ENCODE measurements around the gene ANGEL1.

DNA sequence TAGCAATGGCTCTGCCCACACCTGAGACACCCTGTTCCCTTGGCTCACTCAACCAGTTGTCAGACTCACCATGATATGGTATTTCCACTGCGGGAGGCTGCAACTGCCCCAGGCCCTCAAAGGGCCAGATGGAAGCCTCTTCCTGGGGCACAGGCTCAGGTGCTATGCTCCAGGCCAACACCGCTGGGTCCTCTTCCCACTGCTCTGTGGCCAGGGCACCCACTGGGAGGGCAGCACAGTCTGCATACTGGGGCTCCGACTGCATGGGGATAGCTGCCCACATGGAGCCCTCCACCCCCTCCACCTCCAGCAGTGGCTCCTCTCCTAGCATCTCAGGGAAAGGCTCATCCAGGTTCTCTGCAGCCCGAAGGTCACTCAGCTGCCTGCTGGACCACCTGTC is 3.7 kb downstream of the ANGEL1 start:
- TF ChIP-seq, protein P1, sequence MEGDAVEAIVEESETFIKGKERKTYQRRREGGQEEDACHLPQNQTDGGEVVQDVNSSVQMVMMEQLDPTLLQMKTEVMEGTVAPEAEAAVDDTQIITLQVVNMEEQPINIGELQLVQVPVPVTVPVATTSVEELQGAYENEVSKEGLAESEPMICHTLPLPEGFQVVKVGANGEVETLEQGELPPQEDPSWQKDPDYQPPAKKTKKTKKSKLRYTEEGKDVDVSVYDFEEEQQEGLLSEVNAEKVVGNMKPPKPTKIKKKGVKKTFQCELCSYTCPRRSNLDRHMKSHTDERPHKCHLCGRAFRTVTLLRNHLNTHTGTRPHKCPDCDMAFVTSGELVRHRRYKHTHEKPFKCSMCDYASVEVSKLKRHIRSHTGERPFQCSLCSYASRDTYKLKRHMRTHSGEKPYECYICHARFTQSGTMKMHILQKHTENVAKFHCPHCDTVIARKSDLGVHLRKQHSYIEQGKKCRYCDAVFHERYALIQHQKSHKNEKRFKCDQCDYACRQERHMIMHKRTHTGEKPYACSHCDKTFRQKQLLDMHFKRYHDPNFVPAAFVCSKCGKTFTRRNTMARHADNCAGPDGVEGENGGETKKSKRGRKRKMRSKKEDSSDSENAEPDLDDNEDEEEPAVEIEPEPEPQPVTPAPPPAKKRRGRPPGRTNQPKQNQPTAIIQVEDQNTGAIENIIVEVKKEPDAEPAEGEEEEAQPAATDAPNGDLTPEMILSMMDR (IDR thresholded peaks at IDR 0.05; ENCODE audit: low read depth, low read length, missing input control) = no peak
- no peak for TF ChIP-seq YY1 (IDR thresholded peaks at IDR 0.05)
- TF ChIP-seq, protein P2, sequence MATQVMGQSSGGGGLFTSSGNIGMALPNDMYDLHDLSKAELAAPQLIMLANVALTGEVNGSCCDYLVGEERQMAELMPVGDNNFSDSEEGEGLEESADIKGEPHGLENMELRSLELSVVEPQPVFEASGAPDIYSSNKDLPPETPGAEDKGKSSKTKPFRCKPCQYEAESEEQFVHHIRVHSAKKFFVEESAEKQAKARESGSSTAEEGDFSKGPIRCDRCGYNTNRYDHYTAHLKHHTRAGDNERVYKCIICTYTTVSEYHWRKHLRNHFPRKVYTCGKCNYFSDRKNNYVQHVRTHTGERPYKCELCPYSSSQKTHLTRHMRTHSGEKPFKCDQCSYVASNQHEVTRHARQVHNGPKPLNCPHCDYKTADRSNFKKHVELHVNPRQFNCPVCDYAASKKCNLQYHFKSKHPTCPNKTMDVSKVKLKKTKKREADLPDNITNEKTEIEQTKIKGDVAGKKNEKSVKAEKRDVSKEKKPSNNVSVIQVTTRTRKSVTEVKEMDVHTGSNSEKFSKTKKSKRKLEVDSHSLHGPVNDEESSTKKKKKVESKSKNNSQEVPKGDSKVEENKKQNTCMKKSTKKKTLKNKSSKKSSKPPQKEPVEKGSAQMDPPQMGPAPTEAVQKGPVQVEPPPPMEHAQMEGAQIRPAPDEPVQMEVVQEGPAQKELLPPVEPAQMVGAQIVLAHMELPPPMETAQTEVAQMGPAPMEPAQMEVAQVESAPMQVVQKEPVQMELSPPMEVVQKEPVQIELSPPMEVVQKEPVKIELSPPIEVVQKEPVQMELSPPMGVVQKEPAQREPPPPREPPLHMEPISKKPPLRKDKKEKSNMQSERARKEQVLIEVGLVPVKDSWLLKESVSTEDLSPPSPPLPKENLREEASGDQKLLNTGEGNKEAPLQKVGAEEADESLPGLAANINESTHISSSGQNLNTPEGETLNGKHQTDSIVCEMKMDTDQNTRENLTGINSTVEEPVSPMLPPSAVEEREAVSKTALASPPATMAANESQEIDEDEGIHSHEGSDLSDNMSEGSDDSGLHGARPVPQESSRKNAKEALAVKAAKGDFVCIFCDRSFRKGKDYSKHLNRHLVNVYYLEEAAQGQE (IDR thresholded peaks at IDR 0.05) = no peak
- TF ChIP-seq, protein P3, sequence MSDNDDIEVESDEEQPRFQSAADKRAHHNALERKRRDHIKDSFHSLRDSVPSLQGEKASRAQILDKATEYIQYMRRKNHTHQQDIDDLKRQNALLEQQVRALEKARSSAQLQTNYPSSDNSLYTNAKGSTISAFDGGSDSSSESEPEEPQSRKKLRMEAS (IDR thresholded peaks at IDR 0.05) = no peak

Measured in liver (tissue), 2 donors.